ENCODE data around the gene GNA14. TPM values are rescaled to one million over a fixed set of nuclear protein-coding genes. Genes with fewer than 3 reads are reported as not detected.

GNA14 gene
- total and polyA plus RNA-seq, 2 of the 8 experiments (the other 6 are each of a cell fraction or from before 2014, with no cell fraction given), result 3.4 to 6.3 TPM

DNA sequence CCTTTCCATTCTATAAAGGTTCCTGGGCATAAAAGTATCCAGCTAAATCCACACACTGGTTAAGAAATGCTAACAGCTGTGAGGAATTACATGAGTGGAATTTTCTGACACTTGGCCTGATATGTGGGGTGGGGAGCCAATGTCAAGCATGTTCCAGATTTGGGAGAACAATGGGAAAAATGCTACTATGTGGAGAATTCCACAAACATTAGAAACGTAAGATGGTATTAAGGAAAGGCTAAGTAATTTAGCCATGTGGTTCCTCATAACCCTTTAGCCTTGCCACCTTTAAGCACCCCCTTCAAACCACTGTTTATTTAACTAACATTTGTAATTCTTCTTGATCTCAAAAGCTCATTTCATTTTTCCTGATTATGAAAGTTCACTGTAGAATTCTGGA lies 149.2 kb downstream of the GNA14 start (continued):
- TF ChIP-seq SP4 (IDR thresholded peaks at IDR 0.05; ENCODE audit: low read length) (no peak), BRCA1 (IDR thresholded peaks at IDR 0.05; ENCODE audit: low read depth, low read length) (no peak), BACH1 (IDR thresholded peaks at IDR 0.05; ENCODE audit: low read length) (no peak), SP1 (IDR thresholded peaks at IDR 0.05; ENCODE audit: low read depth, low read length) (no peak), BCL11A (IDR thresholded peaks at IDR 0.05; ENCODE audit: low read depth in 2 of 2, low read length in 2 of 2) (no peak), EZH2 (IDR thresholded peaks at IDR 0.05; ENCODE audit: low read depth, low read length, severe bottlenecking) (no peak)
- TF ChIP-seq, protein P1, sequence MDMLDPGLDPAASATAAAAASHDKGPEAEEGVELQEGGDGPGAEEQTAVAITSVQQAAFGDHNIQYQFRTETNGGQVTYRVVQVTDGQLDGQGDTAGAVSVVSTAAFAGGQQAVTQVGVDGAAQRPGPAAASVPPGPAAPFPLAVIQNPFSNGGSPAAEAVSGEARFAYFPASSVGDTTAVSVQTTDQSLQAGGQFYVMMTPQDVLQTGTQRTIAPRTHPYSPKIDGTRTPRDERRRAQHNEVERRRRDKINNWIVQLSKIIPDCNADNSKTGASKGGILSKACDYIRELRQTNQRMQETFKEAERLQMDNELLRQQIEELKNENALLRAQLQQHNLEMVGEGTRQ (IDR thresholded peaks at IDR 0.05; ENCODE audit: low read length), result no peak
- TF ChIP-seq, protein P2, sequence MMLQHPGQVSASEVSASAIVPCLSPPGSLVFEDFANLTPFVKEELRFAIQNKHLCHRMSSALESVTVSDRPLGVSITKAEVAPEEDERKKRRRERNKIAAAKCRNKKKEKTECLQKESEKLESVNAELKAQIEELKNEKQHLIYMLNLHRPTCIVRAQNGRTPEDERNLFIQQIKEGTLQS (IDR thresholded peaks at IDR 0.05; ENCODE audit: insufficient read depth, low read depth, low read length), result no peak

Data from H1 (cell line).